GM12878 (cell line): Measurements from ENCODE around the gene IL27RA. TPM values are rescaled to one million over a fixed set of nuclear protein-coding genes. Genes with fewer than 3 reads are reported as not detected.

Source experiments
- BRCA1 ChIP-seq: IDR thresholded peaks from 2 replicates; pipeline ENCODE4 v1.6.1; 2011; ENCODE audit warnings: low read depth, low read length, improper control_type of control experiment
- CBX3 ChIP-seq: fragments of 200-600 bp; sonication (generic); IDR thresholded peaks from 2 replicates; pipeline ENCODE4 v1.6.1; 2016; ENCODE audit warnings: low read depth, borderline replicate concordance
- CHD4 ChIP-seq: fragments of 200-600 bp; sonication (generic); IDR thresholded peaks from 2 replicates; pipeline ENCODE4 v1.6.1; 2016; ENCODE audit warnings: mild to moderate bottlenecking
- EGR1 ChIP-seq, 2 experiments: IDR thresholded peaks; 1 replicate in 1 of 2; 2 replicates in 1 of 2; pipeline ENCODE4 v1.6.1; 2011 to 2012; ENCODE audit warnings: low read depth in 2 of 2, low read length in 2 of 2, borderline replicate concordance in 1 of 2, mild to moderate bottlenecking in 1 of 2, moderate library complexity in 1 of 2
- FOXM1 ChIP-seq: IDR thresholded peaks from 2 replicates; pipeline ENCODE4 v1.6.1; 2012; ENCODE audit warnings: low read depth, mild to moderate bottlenecking, inconsistent platforms, low read length, moderate library complexity
- GATAD2B ChIP-seq: fragments of 450-650 bp; conservative IDR thresholded peaks from 2 replicates; pipeline ENCODE4 v1.6.1; 2017; ENCODE audit warnings: low read depth, mild to moderate bottlenecking, moderate library complexity
- HDAC2 ChIP-seq: fragments of 200-600 bp; sonication (generic); IDR thresholded peaks from 2 replicates; pipeline ENCODE4 v1.6.1; 2017
- HSF1 ChIP-seq: fragments of 150-350 bp; IDR thresholded peaks from 2 replicates; pipeline ENCODE4 v1.6.1; 2014; ENCODE audit warnings: mild to moderate bottlenecking, low read depth, low read length
- IRF3 ChIP-seq: fragments of 450-650 bp; IDR thresholded peaks from 2 replicates; pipeline ENCODE4 v1.6.1; 2014; ENCODE audit warnings: mild to moderate bottlenecking
- JUNB ChIP-seq: IDR thresholded peaks from 2 replicates; pipeline ENCODE4 v1.6.1; 2016; ENCODE audit warnings: antibody characterized with exemption, mild to moderate bottlenecking
- KDM1A ChIP-seq: fragments of 200-600 bp; sonication (generic); IDR thresholded peaks from 2 replicates; pipeline ENCODE4 v1.6.1; 2016; ENCODE audit warnings: borderline replicate concordance
- KLF5 ChIP-seq: fragments of 450-650 bp; IDR thresholded peaks from 2 replicates; pipeline ENCODE4 v1.6.1; 2014; ENCODE audit warnings: mild to moderate bottlenecking; ENCODE audit not compliant: partially characterized antibody
- MEF2B ChIP-seq: fragments of 450-650 bp; IDR thresholded peaks from 2 replicates; pipeline ENCODE4 v1.6.1; 2018; ENCODE audit warnings: mild to moderate bottlenecking, moderate library complexity; ENCODE audit not compliant: partially characterized antibody, poor library complexity, severe bottlenecking
- MYC ChIP-seq: IDR thresholded peaks from 2 replicates; pipeline ENCODE4 v1.6.1; 2011; ENCODE audit warnings: mild to moderate bottlenecking, low read length, moderate library complexity, inconsistent platforms; ENCODE audit not compliant: insufficient read depth, insufficient replicate concordance, insufficient read length, severe bottlenecking
- NBN ChIP-seq: fragments of 450-650 bp; IDR thresholded peaks from 2 replicates; pipeline ENCODE4 v1.6.1; 2016
- NFXL1 ChIP-seq: fragments of 450-650 bp; IDR thresholded peaks from 2 replicates; pipeline ENCODE4 v1.6.1; 2017; ENCODE audit warnings: antibody characterized with exemption, mild to moderate bottlenecking, borderline replicate concordance
- NR2F1 ChIP-seq: fragments of 450-650 bp; conservative IDR thresholded peaks from 2 replicates; pipeline ENCODE4 v1.6.1; 2017; ENCODE audit warnings: mild to moderate bottlenecking
- PBX3 ChIP-seq: IDR thresholded peaks from 2 replicates; pipeline ENCODE4 v1.6.1; 2011; ENCODE audit warnings: mild to moderate bottlenecking, low read depth, low read length, moderate library complexity; ENCODE audit not compliant: insufficient replicate concordance
- SREBF1 ChIP-seq: IDR thresholded peaks from 2 replicates; pipeline ENCODE4 v1.6.1; 2012; ENCODE audit warnings: mild to moderate bottlenecking, low read length
- SRF ChIP-seq, 2 experiments: IDR thresholded peaks; 2 replicates each; pipeline ENCODE4 v1.6.1; 2011; ENCODE audit warnings: low read depth in 2 of 2, low read length in 2 of 2, mild to moderate bottlenecking in 1 of 2, moderate library complexity in 1 of 2
- SUZ12 ChIP-seq: fragments of 200-600 bp; sonication (generic); IDR thresholded peaks from one replicate; pipeline ENCODE4 v1.6.1; 2018; ENCODE audit warnings: antibody characterized with exemption, mild to moderate bottlenecking; ENCODE audit not compliant: unreplicated experiment
- YBX1 ChIP-seq: fragments of 450-650 bp; IDR thresholded peaks from 2 replicates; pipeline ENCODE4 v1.6.1; 2016; ENCODE audit warnings: antibody characterized with exemption
- ZSCAN29 ChIP-seq: fragments of 450-650 bp; IDR thresholded peaks from 2 replicates; pipeline ENCODE4 v1.6.1; 2017; ENCODE audit warnings: mild to moderate bottlenecking, moderate library complexity
- polyA plus RNA-seq, 11 experiments: library from polyadenylated mRNA; depleted of rRNA in 4 of 11; unstranded in 6 of 11; stranded (reverse) in 5 of 11; fragments of >200 nt; fragmentation: Nextera tagmentation in 4 of 11; fragmentation: Illumina TruSeq in 1 of 11; extraction: Ambion mirVana in 4 of 11; extraction: Trizol in 1 of 11; gene quantifications; 1 replicate in 1 of 11; 2 replicates in 10 of 11; pipeline versions ENCODE4 v1.2.1 to v1.2.3, GENCODE V29; 2011 to 2016; ENCODE audit warnings: inconsistent platforms in 2 of 11, missing spikeins in 2 of 11, low read depth in 1 of 11
- total RNA-seq, 4 experiments: library from RNA; depleted of rRNA in 3 of 4; stranded (reverse); fragments of >200 nt in 3 of 4; fragmentation: Illumina TruSeq in 1 of 4; extraction: Trizol in 1 of 4; gene quantifications; 2 replicates each; pipeline versions ENCODE4 v1.2.1 to v1.2.3, GENCODE V29; 2013 to 2021
- TF ChIP-seq, protein P1 (sequence below): fragments of 450-650 bp; formaldehyde crosslinking; IDR thresholded peaks from 2 replicates; pipeline ENCODE4 v1.4.0; 2020; ENCODE audit warnings: mild to moderate bottlenecking, moderate library complexity

Gene IL27RA
- total and polyA plus RNA-seq, 10 of the 15 experiments (the other 5 are each of a cell fraction or from before 2014, with no cell fraction given), result 8.4 to 63.5 (median 41.2) TPM

- TF ChIP-seq IRF3, result no peak
- TF ChIP-seq GATAD2B, result peak; percentile 89
- no peak for TF ChIP-seq MYC
- TF ChIP-seq SUZ12, result no peak
- no peak for TF ChIP-seq KLF5
- peak; percentile 73 for TF ChIP-seq MEF2B
- no peak for TF ChIP-seq SREBF1
- TF ChIP-seq HSF1, result no peak
- no peak for TF ChIP-seq CHD4
- TF ChIP-seq NFXL1, result 0 out of 2 replicates have a peak, but pooled peaks have one; percentile 75
- TF ChIP-seq HDAC2, result no peak
- TF ChIP-seq JUNB, result no peak
- TF ChIP-seq SRF (IDR thresholded peaks at IDR 0.05; ENCODE audit: low read depth in 2 of 2, low read length in 2 of 2), result no peak
- TF ChIP-seq NBN, result peak; percentile 80; the same call in 1 of the 2 replicates
- TF ChIP-seq CBX3, result no peak
- TF ChIP-seq, protein P1, sequence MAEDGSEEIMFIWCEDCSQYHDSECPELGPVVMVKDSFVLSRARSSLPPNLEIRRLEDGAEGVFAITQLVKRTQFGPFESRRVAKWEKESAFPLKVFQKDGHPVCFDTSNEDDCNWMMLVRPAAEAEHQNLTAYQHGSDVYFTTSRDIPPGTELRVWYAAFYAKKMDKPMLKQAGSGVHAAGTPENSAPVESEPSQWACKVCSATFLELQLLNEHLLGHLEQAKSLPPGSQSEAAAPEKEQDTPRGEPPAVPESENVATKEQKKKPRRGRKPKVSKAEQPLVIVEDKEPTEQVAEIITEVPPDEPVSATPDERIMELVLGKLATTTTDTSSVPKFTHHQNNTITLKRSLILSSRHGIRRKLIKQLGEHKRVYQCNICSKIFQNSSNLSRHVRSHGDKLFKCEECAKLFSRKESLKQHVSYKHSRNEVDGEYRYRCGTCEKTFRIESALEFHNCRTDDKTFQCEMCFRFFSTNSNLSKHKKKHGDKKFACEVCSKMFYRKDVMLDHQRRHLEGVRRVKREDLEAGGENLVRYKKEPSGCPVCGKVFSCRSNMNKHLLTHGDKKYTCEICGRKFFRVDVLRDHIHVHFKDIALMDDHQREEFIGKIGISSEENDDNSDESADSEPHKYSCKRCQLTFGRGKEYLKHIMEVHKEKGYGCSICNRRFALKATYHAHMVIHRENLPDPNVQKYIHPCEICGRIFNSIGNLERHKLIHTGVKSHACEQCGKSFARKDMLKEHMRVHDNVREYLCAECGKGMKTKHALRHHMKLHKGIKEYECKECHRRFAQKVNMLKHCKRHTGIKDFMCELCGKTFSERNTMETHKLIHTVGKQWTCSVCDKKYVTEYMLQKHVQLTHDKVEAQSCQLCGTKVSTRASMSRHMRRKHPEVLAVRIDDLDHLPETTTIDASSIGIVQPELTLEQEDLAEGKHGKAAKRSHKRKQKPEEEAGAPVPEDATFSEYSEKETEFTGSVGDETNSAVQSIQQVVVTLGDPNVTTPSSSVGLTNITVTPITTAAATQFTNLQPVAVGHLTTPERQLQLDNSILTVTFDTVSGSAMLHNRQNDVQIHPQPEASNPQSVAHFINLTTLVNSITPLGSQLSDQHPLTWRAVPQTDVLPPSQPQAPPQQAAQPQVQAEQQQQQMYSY (CRISPR knock-in tag), result 0 out of 2 replicates have a peak, but pooled peaks have one; percentile 41
- TF ChIP-seq EGR1 (IDR thresholded peaks at IDR 0.05; ENCODE audit: borderline replicate concordance in 1 of 2, low read depth in 2 of 2, low read length in 2 of 2), result peak in 1 of 2 experiments; percentile 53; a peak in 1 of 3 replicates
- no peak for TF ChIP-seq KDM1A
- no peak for TF ChIP-seq ZSCAN29
- TF ChIP-seq NR2F1, result peak; percentile 72; the same call in 1 of the 2 replicates
- no peak for TF ChIP-seq FOXM1
- TF ChIP-seq BRCA1, result no peak
- peak; percentile 11 for TF ChIP-seq PBX3
- TF ChIP-seq YBX1, result no peak
Observed at GRCh38 chr19:14081797-14082674, 50.5 kb downstream of the IL27RA start (continued).
